22Rv1 (cell line): ENCODE results near the gene DAO.

Source experiments
- CTCF ChIP-seq: fragments of 450-650 bp; IDR thresholded peaks from 2 replicates; pipeline ENCODE4 v1.5.1; 2017; ENCODE audit warnings: mild to moderate bottlenecking
- ZFX ChIP-seq: fragments of 450-650 bp; IDR thresholded peaks from 2 replicates; pipeline ENCODE4 v1.6.1; 2017; ENCODE audit warnings: antibody characterized with exemption, borderline replicate concordance

DNA sequence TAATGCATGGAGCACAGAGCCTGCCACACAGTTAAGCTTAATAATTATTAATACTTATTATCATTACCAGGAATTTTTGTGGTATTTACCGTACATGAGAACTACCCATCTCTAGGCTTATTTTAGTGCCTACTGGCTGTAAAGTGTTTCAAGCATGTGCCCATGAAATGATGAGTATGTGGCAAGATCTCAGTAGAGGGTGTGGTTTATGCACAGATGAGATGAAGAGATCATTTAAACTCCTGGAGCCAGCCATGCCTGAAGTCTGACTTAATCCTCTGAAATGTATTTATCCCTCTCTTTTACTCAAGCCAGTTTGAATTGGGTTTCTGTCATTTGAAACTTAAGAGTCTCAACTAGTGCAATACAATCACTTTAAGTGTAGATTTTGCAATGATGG lies 60.2 kb downstream of the DAO start:
- TF ChIP-seq CTCF = no peak
- TF ChIP-seq ZFX = no peak
